ENCODE measurements around the gene SNURF.
"Not testable (repeated sequence)": the region's sequence is repeated elsewhere in the genome, so short reads cannot be mapped to it uniquely, and the experiment has no call there.

The SNURF gene

GRCh38 chr15:24971772-24972171, 17.0 kb downstream of the SNURF start:
- no peak for DNase-seq

GRCh38 chr15:24972707-24973106, 17.9 kb downstream of the SNURF start:
- DNase-seq, result not testable (repeated sequence)

DNA sequence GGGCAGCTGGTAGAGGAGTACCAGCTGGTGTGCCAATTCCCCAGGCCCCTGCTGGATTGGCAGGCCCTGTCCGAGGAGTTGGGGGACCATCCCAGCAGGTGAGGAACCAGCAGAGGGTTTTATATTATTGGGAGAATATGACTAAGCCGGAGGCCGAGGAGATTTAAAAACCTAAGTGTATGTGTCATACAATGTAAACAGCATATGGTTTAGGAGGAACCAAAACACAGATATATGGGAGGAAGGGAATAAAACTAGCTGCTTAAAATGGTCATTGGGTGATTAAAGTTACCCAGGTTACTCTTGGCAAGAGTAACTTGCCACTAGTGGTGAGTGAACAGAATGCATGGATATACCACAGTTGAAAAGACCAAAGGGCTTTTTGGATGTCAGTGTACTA, 22.1 kb downstream of the SNURF start:
- DNase-seq, result no peak

DNA sequence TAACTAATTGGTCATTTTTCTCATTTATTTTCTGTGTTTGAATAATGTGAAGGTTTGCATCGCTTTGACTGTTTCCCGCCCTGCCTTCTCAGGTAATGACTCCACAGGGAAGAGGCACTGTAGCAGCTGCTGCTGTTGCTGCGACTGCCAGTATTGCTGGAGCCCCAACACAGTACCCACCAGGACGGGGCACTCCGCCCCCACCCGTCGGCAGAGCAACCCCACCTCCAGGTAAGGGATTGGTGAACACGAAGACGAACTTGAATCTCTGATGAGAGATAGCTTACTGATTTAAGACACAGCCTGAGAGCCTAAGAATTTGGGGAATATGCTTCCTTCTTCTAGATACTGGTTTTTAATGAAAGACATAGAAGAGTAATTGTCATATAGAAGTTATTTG, 22.9 kb downstream of the SNURF start:
- DNase-seq, result no peak

DNA sequence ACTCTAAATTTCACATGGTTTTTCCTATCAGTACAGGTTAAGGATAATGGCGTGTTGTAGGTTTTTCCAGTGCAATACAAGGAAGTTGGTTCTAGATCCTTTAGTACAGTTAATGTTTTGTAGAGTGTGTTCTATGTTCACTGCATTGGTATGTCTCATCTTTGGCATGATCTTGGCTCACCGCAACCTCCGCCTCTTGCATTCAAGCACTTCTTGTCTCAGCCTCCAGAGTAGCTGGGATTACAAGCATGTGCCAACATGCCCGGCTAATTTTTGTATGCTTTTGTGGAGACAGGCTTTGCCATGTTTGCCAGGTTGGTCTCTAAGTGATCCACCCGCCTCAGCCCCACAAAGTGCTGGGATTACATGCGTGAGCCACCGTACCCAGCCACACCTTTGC, 30.4 kb downstream of the SNURF start:
- no peak for DNase-seq

DNA sequence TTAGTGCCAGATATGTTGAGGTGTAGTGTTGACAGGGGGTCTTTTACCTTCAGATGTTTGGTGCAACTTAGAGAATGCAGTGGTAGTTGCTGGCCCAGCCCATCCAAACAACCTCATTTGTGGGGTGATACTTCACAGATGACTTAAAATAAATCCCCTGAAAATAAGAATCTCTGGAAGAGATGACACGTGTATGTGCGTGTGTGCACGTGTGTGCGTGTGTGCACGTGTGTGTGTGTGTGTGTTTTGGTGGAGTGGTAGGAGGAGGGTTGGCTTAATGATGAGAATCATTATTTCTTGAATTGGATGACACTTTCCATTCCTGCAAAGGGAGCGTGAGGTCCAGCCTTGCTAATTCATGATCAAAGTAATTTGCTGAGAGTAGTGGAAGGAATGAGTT, 31.9 kb downstream of the SNURF start:
- no peak for DNase-seq
